Esophagus (tissue), 2 donors: ENCODE data around the gene KDM1A. TPM values are rescaled to one million over a fixed set of nuclear protein-coding genes. Genes with fewer than 3 reads are reported as not detected.

Experiments
- H3K27ac ChIP-seq, 2 donors: one replicate each; pipeline ENCODE4 v1.5.1; 2013; ENCODE audit warnings: low read depth in 2 of 2, mild to moderate bottlenecking in 2 of 2, inconsistent platforms in 1 of 2, low read length in 1 of 2, moderate library complexity in 1 of 2
- H3K27me3 ChIP-seq, 2 donors: one replicate each; pipeline ENCODE4 v1.6.1; 2013; ENCODE audit warnings: low read length in 2 of 2, control low read depth in 1 of 2, mild to moderate bottlenecking in 1 of 2; ENCODE audit not compliant: insufficient read depth in 2 of 2, control insufficient read depth in 1 of 2
- H3K36me3 ChIP-seq, 2 donors: one replicate each; pipeline ENCODE4 v1.6.1; 2013; ENCODE audit warnings: low read length in 1 of 2; ENCODE audit not compliant: control insufficient read depth in 2 of 2, insufficient read depth in 2 of 2
- H3K4me1 ChIP-seq, 2 donors: one replicate each; pipeline ENCODE4 v1.6.1; 2013; ENCODE audit warnings: low read length in 1 of 2; ENCODE audit not compliant: control insufficient read depth in 2 of 2, insufficient read depth in 2 of 2
- H3K4me3 ChIP-seq, 2 donors: one replicate each; pipeline ENCODE4 v1.5.1; 2013; ENCODE audit warnings: low read length in 2 of 2, mild to moderate bottlenecking in 2 of 2, low read depth in 1 of 2, moderate library complexity in 1 of 2
- H3K9me3 ChIP-seq, 2 donors: one replicate each; pipeline ENCODE4 v1.6.1; 2013; ENCODE audit warnings: mild to moderate bottlenecking in 2 of 2, low read depth in 1 of 2, low read length in 1 of 2, moderate library complexity in 1 of 2; ENCODE audit not compliant: control insufficient read depth in 2 of 2, insufficient read depth in 1 of 2
- WGBS, 2 donors: extraction: QIAGEN DNeasy Blood & Tissue Kit; methylation state at CpG; one replicate each; pipeline ENCODE4 v1.1.7; 2013; 5-methylcytosine and 5-hydroxymethylcytosine counted together
- polyA plus RNA-seq, 2 donors: library from polyadenylated mRNA; stranded (reverse); fragments of 200-250 nt; gene quantifications; one replicate each; pipeline ENCODE4 v1.2.3, GENCODE V29; 2013
- donor health status: healthy with polysubstance abuse.
- donor health status: Bipolar disorder and iron deficiency.

KDM1A gene
- polyA plus RNA-seq, 2 donors: 15.6 to 32.0 TPM

GRCh38 chr1:23098463-23099170 lies 79.3 kb downstream of the KDM1A start:
- WGBS, 2 donors: 42 to 46% methylated on average over 12 of the region's 12 CpGs
- peaks cover 0 to 3% of the 10 kb centered on the region in 2 donors for H3K36me3 ChIP-seq

GRCh38 chr1:23099171-23099536 lies 79.9 kb downstream of the KDM1A start:
- H3K27ac ChIP-seq: no peak overlapping the region

More at GRCh38 chr1:23098463-23099170, 79.3 kb downstream of the KDM1A start:
- Histone ChIP-seq H3K4me1 (peaks cover 0 to 4% of the 10 kb centered on the region in 2 donors), H3K4me3 (no peak overlapping the region), H3K27ac (no peak overlapping the region), H3K9me3 (no peaks in the 10 kb centered on the region), H3K27me3 (no peaks in the 10 kb centered on the region)

GRCh38 chr1:23100074-23100748 lies 80.9 kb downstream of the KDM1A start:
- no peaks in the 10 kb centered on the region for H3K9me3 ChIP-seq
- no peak overlapping the region for H3K4me3 ChIP-seq
- peak overlapping the region in 1 of 2 donors; percentile 1 for H3K27ac ChIP-seq
- peaks cover 0 to 6% of the 10 kb centered on the region in 2 donors for H3K4me1 ChIP-seq
- no peaks in the 10 kb centered on the region for H3K27me3 ChIP-seq
- 43 to 58% methylated on average over 3 of the region's 3 CpGs for WGBS, 2 donors
- no peaks in the 10 kb centered on the region for H3K36me3 ChIP-seq

More at GRCh38 chr1:23099171-23099536, 79.9 kb downstream of the KDM1A start:
- H3K4me3 ChIP-seq: no peak overlapping the region
- no peaks in the 10 kb centered on the region for H3K9me3 ChIP-seq
- no peaks in the 10 kb centered on the region for H3K27me3 ChIP-seq
- H3K4me1 ChIP-seq: peaks cover 0 to 6% of the 10 kb centered on the region in 2 donors
- H3K36me3 ChIP-seq: no peaks in the 10 kb centered on the region
- WGBS, 2 donors: 90 to 94% methylated on average over 1 of the region's 1 CpG

- Histone ChIP-seq H3K4me1 (peaks cover 0 to 6% of the 10 kb centered on the region in 2 donors), H3K27ac (no peak overlapping the region), H3K9me3 (no peaks in the 10 kb centered on the region), H3K4me3 (no peak overlapping the region), H3K27me3 (no peaks in the 10 kb centered on the region), H3K36me3 (no peaks in the 10 kb centered on the region)
- 83 to 90% methylated on average over 3 of the region's 3 CpGs for WGBS, 2 donors
Observed at GRCh38 chr1:23101101-23101827, 82.0 kb downstream of the KDM1A start.

GRCh38 chr1:23101887-23102286 lies 82.6 kb downstream of the KDM1A start:
- 59 to 62% methylated on average over 2 of the region's 2 CpGs for WGBS, 2 donors
- peaks cover 0 to 6% of the 10 kb centered on the region in 2 donors for H3K4me1 ChIP-seq
- H3K27me3 ChIP-seq: no peaks in the 10 kb centered on the region
- H3K27ac ChIP-seq: peak overlapping the region in 1 of 2 donors; percentile 40
- H3K9me3 ChIP-seq: no peaks in the 10 kb centered on the region
- peaks cover 0 to 2% of the 10 kb centered on the region in 2 donors for H3K36me3 ChIP-seq
- H3K4me3 ChIP-seq: no peak overlapping the region

GRCh38 chr1:23102289-23102688 lies 83.0 kb downstream of the KDM1A start:
- Histone ChIP-seq H3K4me1 (peaks cover 0 to 6% of the 10 kb centered on the region in 2 donors), H3K4me3 (no peak overlapping the region), H3K27me3 (no peaks in the 10 kb centered on the region), H3K9me3 (no peaks in the 10 kb centered on the region), H3K36me3 (peaks cover 0 to 2% of the 10 kb centered on the region in 2 donors), H3K27ac (peak overlapping the region in 1 of 2 donors; percentile 40)
- 9 to 15% methylated on average over 1 of the region's 1 CpG for WGBS, 2 donors

- no peaks in the 10 kb centered on the region for H3K9me3 ChIP-seq
- peaks cover 0 to 6% of the 10 kb centered on the region in 2 donors for H3K4me1 ChIP-seq
- H3K4me3 ChIP-seq: no peak overlapping the region
- H3K27ac ChIP-seq: peak overlapping the region; percentile 41 to 82
- H3K36me3 ChIP-seq: peaks cover 0 to 2% of the 10 kb centered on the region in 2 donors
- no peaks in the 10 kb centered on the region for H3K27me3 ChIP-seq
- WGBS, 2 donors: 40 to 47% methylated on average over 10 of the region's 10 CpGs
Observed at GRCh38 chr1:23103001-23103889, 84.0 kb downstream of the KDM1A start.

GRCh38 chr1:23108918-23109533 lies 89.8 kb downstream of the KDM1A start:
- H3K9me3 ChIP-seq: no peaks in the 10 kb centered on the region
- no peaks in the 10 kb centered on the region for H3K27me3 ChIP-seq
- no peak overlapping the region for H3K4me3 ChIP-seq
- no peak overlapping the region for H3K27ac ChIP-seq
- H3K36me3 ChIP-seq: peaks cover 2 to 3% of the 10 kb centered on the region in 2 donors
- H3K4me1 ChIP-seq: no peaks in the 10 kb centered on the region
- 80 to 96% methylated on average over 4 of the region's 4 CpGs for WGBS, 2 donors
